GM21423 (cell line): Measurements from ENCODE around the gene GMDS.

Experiments
- ATAC-seq: cut with Tn5 transposase; IDR thresholded peaks from one replicate; pipeline ENCODE4 v1.9.1; 2021; ENCODE audit warnings: mild to moderate bottlenecking, moderate library complexity; ENCODE audit not compliant: unreplicated experiment

The GMDS gene

GRCh38 chr6:1870932-1871331 is 374.5 kb downstream of the GMDS start:
- ATAC-seq = no peak

- no peak for ATAC-seq
Observed at GRCh38 chr6:1870251-1870650, 375.2 kb downstream of the GMDS start.

GRCh38 chr6:1869769-1870168 is 375.6 kb downstream of the GMDS start:
- no peak for ATAC-seq

GRCh38 chr6:1869308-1869707 is 376.1 kb downstream of the GMDS start:
- ATAC-seq = no peak

GRCh38 chr6:1868561-1869261 is 376.7 kb downstream of the GMDS start:
- ATAC-seq = no peak

GRCh38 chr6:1867197-1867596 is 378.2 kb downstream of the GMDS start:
- no peak for ATAC-seq

- ATAC-seq = no peak
Observed at GRCh38 chr6:1865585-1865984, 379.8 kb downstream of the GMDS start.

- ATAC-seq = no peak
Observed at GRCh38 chr6:1864496-1864895, 380.9 kb downstream of the GMDS start.

- no peak for ATAC-seq
Observed at GRCh38 chr6:1862411-1862810, 383.0 kb downstream of the GMDS start.

GRCh38 chr6:1860756-1861348 is 384.6 kb downstream of the GMDS start:
- ATAC-seq = peak; percentile 39

- no peak for ATAC-seq
Observed at GRCh38 chr6:1858859-1859258, 386.5 kb downstream of the GMDS start.

- ATAC-seq = no peak
Observed at GRCh38 chr6:1858196-1858595, 387.2 kb downstream of the GMDS start.

- peak; percentile 89 for ATAC-seq
Observed at GRCh38 chr6:1856381-1856780, 389.0 kb downstream of the GMDS start.

- ATAC-seq = no peak
Observed at GRCh38 chr6:1855890-1856289, 389.5 kb downstream of the GMDS start.

- no peak for ATAC-seq
Observed at GRCh38 chr6:1854296-1854695, 391.1 kb downstream of the GMDS start.

- ATAC-seq = no peak
Observed at GRCh38 chr6:1853761-1854160, 391.6 kb downstream of the GMDS start.

GRCh38 chr6:1851681-1852456 is 393.5 kb downstream of the GMDS start:
- ATAC-seq = no peak

GRCh38 chr6:1850840-1851157 is 394.6 kb downstream of the GMDS start:
- no peak for ATAC-seq

- ATAC-seq = no peak
Observed at GRCh38 chr6:1850121-1850839, 395.1 kb downstream of the GMDS start.

- no peak for ATAC-seq
Observed at GRCh38 chr6:1849691-1850090, 395.7 kb downstream of the GMDS start.

GRCh38 chr6:1848752-1849151 is 396.7 kb downstream of the GMDS start:
- ATAC-seq = no peak

GRCh38 chr6:1846611-1847010 is 398.8 kb downstream of the GMDS start:
- ATAC-seq = no peak
